EL (cell line): Measurements from ENCODE around the gene GAPDHS.
A peak's percentile ranks its signal among the peaks of the same experiment; 100 is the strongest.

Source experiments
- DNase-seq: peaks from one replicate; pipeline ENCODE4 v3.0.0-alpha.2; 2016

GAPDHS gene

DNA sequence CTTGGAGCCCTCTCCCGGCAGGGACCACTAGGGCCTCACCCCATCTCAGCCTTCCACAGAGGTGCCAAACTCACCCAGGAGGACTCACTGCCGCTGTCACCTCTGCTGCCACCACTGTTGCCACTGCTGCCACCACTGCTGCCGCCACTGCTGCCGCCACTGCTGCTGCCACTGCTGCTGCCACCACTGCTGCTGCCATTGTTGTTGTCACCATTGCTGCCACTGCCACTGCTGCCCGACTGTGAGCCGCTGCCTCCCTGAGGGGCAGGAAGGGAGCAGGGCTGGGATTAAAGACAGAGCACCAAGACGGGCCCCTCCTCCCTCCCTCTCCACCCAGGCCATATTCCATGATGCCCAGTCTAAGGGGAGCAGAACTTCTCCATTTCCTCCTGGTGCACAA lies 21.9 kb upstream of the GAPDHS start:
- no peak for DNase-seq

GRCh38 chr19:35512831-35513627 lies 20.2 kb upstream of the GAPDHS start:
- no peak for DNase-seq

DNA sequence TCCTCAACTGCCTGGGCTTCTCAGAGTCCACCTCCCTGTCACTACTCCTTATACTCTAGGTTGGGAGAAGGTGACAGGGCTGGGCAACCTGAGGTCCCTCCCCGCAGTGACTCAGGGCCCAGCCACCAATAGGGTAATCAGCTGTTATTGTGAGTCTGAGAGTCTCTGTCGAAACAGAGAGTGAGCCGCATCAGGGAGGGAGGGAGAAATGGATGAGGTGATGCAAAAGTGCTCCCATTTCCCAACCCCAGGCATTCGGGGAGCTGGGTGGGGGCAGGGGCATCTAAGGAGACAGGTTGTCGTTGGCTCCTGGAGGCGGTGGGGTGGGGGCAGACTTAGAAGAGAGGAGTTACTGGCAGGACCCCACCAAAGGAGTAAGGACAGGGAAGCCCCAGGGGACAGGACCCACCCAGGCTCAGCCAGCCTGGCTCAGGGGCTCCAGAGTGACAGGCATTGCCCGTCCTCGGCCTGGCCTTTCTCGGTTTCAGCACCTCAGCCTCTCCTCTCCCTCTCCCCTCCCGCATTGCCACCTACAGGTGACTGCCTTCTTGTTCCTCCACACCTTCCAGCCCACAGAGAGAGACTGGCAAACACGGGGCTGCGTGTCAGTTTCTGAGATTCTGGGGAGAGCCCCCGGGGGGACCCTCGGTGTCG lies 19.5 kb upstream of the GAPDHS start, which contains the start of gene DMKN:
DMKN (minus strand) TSS at position 22 of the 654 bp plus-strand sequence. CDS start 174 bp downstream, outside the sequence.
- peak; percentile 43 for DNase-seq

DNA sequence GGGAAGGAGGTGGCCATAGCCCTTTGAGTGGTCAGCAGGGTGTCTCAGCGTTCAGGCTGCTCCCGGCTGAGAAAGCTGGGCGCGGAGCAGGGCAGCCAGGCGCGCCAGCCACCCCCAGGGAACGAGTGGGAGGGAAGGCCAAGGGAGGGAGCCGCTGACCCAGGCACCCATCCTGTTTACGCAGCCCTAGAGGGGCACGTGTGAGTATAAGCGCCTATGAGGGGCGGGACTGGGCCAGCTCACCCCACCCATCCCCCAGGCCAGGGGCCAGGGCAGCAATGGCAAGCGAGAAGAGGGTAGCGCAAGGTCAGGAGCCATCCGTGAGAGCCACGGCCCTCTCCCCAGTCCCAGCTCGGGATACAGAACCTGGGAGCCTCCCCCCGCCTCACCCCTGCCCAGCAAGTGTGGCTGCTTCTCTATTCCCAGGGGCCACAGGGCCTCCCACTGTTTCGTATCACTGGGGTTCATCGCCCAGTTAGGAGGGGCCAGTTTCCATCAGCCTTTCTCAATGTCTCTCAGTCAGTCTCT lies 18.9 kb upstream of the GAPDHS start:
- DNase-seq = peak; percentile 31

GRCh38 chr19:35516310-35516709 lies 16.9 kb upstream of the GAPDHS start:
- DNase-seq = no peak

DNA sequence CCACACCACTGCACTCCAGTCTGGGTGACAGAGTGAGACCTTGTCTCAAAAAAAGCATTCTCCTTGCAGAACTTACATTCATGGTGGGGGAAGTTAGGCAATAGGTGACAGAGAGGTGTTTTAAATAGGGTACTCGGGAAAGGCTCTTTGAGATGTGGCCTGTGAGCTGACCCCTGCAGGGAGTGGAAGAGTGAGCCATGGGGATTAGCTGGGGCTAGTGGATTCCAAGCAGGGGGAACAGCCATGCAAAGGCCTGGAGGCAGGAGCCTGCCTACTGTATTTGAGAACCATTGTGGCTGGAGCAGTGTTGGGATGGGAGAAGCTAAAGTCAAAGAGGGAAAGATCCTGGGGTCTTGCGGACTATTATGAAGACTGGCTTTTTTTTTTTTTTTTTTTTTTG lies 15.9 kb upstream of the GAPDHS start:
- DNase-seq = no peak

GRCh38 chr19:35518313-35518712 lies 14.9 kb upstream of the GAPDHS start:
- peak; percentile 96 for DNase-seq

GRCh38 chr19:35519291-35519690 lies 14.0 kb upstream of the GAPDHS start:
- DNase-seq = peak; percentile 31

DNA sequence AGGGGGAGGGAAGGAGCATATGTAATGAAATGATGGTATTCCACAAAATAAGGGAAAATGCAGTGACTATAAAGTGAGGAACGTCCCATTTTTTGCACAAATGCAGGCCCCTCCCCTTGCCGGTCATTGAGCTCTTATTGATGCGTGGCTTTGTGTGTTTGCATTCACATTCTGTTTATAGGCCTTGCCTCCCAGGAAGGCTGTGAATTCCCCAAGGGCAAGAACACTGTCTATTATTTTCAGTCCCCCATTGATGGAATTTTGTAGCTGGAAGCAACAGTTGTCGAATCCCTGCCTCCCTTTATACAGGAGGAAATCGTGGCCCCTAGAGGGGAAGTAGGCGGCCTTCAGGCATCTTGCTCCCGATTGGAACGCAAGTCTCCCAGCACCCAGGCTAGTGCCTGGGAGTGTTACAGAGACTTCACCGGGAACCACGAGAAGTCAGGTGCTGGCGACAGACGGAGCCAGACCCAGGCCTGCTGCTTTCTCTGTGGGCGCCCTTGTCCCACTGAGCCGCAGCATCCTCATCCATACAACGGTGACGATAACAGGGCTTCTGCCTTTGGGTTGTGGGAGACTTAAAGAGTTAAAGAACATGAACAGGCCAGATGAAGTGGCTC lies 12.0 kb upstream of the GAPDHS start:
- no peak for DNase-seq

- DNase-seq = no peak
These were observed 10.4 kb upstream of the GAPDHS start for GRCh38 chr19:35522745-35523327.

DNA sequence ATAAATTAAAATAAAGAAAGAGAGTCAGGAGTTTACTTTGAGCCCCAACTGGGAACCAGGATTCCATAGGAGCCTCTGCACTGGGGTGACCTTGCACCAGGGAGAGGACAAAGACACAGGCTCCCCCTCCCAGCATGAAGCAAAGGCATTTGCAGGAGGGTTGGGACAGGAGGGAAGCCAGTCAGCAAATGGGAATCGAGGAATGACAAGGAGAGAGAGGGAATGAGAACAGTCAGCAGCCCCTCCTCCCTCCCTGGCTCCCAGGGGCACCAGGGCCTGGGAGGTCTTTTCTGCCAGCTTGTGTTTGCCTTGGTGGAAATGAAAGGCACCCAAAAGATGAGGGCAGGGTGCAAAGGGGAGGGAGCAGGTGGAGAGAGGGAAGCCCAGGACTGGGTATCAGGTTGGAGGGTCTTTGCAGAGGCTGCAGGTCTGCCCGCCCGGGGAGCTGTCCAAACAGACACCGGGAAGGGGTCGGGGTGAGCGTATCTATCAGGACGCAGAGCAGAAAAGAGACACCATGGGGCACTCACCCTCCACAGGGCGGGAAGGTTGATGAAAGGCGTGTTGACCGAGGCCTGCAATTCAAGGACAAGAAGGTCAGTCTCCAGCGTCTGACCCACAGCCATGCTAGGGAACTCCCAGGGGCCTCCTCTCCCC lies 8.9 kb upstream of the GAPDHS start:
- no peak for DNase-seq

GRCh38 chr19:35525873-35526272 lies 7.4 kb upstream of the GAPDHS start:
- DNase-seq = no peak

GRCh38 chr19:35528218-35529038 lies 4.8 kb upstream of the GAPDHS start, which contains the start of gene SBSN:
Gene SBSN (minus strand): TSS chr19:35528311. CDS start chr19:35528281, 30 bp downstream.
- DNase-seq = peak; percentile 81

DNA sequence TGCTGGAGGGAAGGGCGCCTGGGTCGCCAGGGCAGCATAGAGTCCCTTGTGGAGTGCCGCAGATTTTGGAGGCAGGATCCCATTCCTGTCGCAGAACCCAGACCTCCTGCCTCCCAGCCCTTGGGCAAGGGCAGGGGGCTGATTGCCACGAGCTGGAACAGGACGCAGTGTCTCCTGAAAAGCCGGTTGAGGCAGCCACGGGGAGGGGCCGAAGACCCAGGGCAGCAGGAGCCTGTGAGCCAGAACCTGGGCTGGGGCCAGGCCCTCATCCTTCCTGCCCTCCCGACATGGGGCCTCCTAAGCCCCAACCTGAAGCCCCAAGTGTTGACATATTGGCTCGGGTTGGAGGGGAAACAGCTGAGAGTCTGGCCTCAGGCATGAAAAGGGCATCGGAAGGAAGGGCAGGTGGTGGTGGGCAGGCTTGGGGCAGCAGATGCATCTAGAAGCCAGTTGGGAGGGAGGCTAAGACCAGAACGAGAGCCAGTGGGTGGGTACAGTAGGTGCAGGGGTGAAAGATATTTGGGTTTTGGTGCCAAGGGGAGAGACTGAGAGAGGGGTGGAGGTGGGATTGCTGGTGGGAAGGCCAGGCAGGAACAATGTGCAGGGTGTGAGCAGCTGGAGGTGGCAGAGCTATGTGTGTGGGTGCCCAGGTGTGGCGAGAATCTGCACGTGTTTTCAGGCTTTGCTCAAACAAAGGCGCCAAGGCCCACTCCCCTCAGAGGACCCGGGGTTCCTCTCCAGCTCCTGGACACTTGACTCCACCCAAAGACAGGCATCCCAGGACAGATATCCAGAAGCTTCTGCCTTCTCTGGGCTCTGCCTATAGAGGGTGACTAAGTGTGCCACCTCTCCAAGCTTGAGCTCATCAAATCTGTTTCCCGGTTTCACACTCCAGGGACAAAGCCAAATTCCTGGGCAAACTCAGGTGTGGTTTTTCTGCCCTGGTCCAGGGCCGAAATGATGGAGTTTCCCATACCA lies 3.7 kb upstream of the GAPDHS start:
- no peak for DNase-seq

- DNase-seq = no peak
These were observed 2.0 kb upstream of the GAPDHS start for GRCh38 chr19:35531291-35531690.

DNA sequence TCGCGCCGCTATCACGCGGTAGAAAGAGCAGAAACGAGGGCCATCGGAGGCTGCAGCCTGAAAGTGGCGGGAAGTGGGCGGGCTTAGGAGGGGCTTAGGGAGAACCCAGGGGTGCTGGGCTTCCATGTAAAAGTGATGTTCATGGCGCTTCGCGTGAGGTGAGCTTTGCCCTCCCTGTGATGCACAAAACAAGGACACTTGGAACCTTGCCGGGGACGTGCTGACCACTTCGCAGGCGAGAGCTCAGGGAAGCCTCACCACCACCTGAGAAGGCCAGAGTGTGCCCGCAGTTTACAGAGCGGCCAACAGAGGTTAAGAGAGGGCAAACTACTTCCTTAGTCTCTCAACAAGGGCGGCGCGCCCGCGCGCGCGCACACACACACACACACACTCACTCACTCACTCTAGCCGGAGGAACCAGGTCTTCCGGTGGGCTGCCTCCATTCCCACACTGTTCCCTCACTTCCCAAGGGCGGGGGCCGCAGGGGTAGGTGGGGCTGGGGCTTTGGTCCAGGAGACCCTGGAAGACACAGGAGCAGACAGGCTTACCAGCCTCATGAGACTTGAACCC lies 651 bp downstream of the GAPDHS start:
- peak; percentile 23 for DNase-seq

DNA sequence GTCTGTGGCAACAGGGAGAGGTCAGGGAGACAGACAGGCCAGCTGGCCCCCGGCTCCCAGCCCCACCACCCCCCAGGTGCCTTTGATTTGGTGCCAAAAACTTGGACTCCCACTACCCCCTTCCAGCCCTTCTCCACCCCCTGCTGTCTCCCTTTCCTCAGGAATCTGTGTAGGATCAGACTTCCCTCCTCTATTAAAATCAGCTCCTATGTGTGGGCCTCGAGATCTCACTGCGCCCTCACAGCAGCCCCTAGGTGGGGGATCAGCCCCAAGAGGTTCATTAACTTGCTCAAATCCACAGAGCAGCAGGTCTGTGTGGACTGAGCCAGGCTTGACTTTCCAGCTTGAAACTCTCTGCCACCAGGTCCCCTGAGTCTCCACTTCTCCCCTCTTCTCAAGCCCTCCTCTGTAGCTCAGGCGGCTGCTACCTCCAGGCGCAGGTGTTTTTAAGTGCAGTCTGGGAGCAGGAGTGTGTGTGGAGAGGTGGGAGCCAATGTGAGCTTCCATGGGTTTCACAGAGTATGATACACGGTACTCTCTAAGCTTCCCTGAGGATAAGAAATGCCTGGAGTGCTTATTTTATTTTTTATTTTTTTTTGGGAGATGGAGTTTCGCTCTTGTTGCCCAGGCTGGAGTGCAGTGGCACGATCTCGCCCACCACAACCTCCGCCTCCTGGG lies 1.7 kb downstream of the GAPDHS start:
- DNase-seq = no peak

DNA sequence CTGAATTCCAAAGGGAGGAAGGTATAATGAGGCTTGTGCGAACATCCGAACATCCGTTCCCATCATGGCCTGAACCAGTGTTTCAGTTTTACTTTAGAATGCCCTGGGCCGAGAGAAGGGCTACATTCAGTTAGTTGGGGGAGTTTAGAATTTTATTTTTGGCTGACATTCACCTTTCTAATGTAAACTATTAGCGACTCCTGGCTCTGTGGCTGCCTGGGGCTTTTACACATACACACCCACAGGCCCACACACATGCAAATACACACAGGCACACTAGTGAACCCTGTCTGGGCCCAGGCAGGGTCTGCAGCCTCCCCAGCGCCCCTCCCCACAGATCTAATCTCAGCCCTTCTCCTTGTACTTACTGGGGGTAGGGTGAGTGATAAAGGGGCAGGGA lies 6.1 kb downstream of the GAPDHS start:
- DNase-seq = no peak

GRCh38 chr19:35539850-35540249 lies 6.6 kb downstream of the GAPDHS start:
- DNase-seq = no peak
